IPS-15b (cell line): Measurements from ENCODE around the gene ZSWIM3.
A peak's percentile ranks its signal among the peaks of the same experiment; 100 is the strongest.

ENCODE experiments used
- H3K27me3 ChIP-seq: one replicate; pipeline ENCODE4 v1.6.1; 2013; ENCODE audit warnings: low read length; ENCODE audit not compliant: control insufficient read depth, insufficient read depth
- H3K36me3 ChIP-seq: one replicate; pipeline ENCODE4 v1.6.1; 2013; ENCODE audit warnings: low read length; ENCODE audit not compliant: control insufficient read depth, insufficient read depth
- H3K4me1 ChIP-seq: one replicate; pipeline ENCODE4 v1.6.1; 2013; ENCODE audit warnings: mild to moderate bottlenecking, low read length; ENCODE audit not compliant: control insufficient read depth, insufficient read depth
- H3K4me3 ChIP-seq: one replicate; pipeline ENCODE4 v1.5.1; 2013; ENCODE audit warnings: low read depth, low read length
- H3K9ac ChIP-seq: one replicate; pipeline ENCODE4 v1.6.1; 2013; ENCODE audit warnings: low read depth, mild to moderate bottlenecking, low read length
- H3K9me3 ChIP-seq: one replicate; pipeline ENCODE4 v1.6.1; 2013; ENCODE audit warnings: mild to moderate bottlenecking, low read length; ENCODE audit not compliant: control insufficient read depth, insufficient read depth

ZSWIM3 gene

DNA sequence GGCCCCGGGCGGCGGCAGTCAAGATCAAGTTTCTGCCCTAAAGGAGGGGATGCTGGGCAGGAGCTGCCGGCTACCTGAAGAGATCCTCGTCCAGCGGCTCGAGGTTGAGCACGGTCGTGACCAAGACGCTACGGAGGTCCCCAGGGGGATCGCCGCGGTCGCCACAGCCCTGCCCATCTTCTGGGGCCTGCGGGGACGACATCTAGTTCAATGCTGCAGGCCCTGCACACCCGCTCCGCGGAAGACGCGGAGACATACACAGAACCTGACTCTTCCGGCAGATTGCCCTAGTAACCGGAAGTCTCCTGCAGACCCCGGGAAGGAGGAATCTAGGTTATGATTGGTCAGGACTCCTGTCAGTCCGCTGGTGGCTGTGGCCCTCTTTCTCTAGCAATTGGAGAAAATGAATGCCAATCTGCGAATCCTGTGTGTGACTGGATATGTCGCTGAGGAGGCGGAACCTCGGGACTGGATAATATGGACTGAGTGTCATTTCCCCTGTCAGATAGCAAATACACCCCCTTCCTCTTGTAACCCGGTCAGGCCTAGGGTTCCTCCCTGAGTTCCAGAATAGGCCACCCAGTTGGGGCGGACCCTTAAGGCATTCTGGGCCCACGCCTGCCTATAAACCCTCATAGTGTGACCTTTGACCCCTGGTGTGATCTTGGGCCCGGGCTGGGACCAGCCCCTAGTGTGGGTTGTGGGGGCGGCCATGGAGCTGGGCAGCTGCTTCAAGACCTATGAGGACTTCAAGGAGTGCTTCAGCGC, at the start of gene ZSWIM3, which contains the start of gene ACOT8:
TSS of gene ZSWIM3 (plus strand) at position 501 of the 768 bp plus-strand sequence. CDS start at position 713, 212 bp downstream.
TSS of gene ACOT8 (minus strand) at position 279 of the 768 bp plus-strand sequence. CDS start at position 202, 77 bp downstream.
- H3K9ac ChIP-seq = peak within 1 kb of the TSS; percentile 66
- peak within 1 kb of the TSS; percentile 87 for H3K4me3 ChIP-seq
- H3K4me1 ChIP-seq = peaks cover 29% of the 10 kb centered on the region
- no peaks in the 10 kb centered on the region for H3K27me3 ChIP-seq
- no peaks in the 10 kb centered on the region for H3K36me3 ChIP-seq
- H3K9me3 ChIP-seq = no peaks in the 10 kb centered on the region

GRCh38 chr20:45810191-45810970, 47.0 kb upstream of the ZSWIM3 start:
- H3K9ac ChIP-seq = no peak overlapping the region
- H3K4me1 ChIP-seq = no peaks in the 10 kb centered on the region
- H3K9me3 ChIP-seq = no peaks in the 10 kb centered on the region
- H3K4me3 ChIP-seq = no peak overlapping the region
- H3K36me3 ChIP-seq = peaks cover 27% of the 10 kb centered on the region
- no peaks in the 10 kb centered on the region for H3K27me3 ChIP-seq

- H3K9me3 ChIP-seq = no peaks in the 10 kb centered on the region
- H3K4me1 ChIP-seq = no peaks in the 10 kb centered on the region
- no peaks in the 10 kb centered on the region for H3K27me3 ChIP-seq
- peak within 1 kb of the TSS; percentile 96 for H3K9ac ChIP-seq
- H3K36me3 ChIP-seq = peaks cover 38% of the 10 kb centered on the region
- H3K4me3 ChIP-seq = peak within 1 kb of the TSS; percentile 95
Measured at GRCh38 chr20:45812157-45813005, 45.0 kb upstream of the ZSWIM3 start, which contains the start of gene UBE2C. Gene UBE2C (plus strand): TSS chr20:45812644. CDS start chr20:45812696, 52 bp downstream.

DNA sequence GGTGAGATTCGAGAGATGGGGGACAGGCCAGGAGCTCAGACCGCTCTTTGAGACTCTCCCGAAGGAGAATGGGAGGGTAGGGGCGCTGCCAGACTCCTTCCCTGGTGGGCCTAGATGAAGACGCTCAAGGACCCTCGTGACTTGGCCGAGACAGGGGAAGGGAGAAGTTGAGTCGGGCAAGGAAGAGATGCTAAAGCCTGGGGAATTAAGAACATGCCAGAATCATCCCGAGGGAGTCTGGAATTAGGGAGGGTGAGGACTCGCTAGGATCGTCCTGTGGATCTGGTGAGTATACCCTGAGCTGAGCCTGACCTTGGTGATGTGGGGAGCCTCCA, 44.4 kb upstream of the ZSWIM3 start:
- no peaks in the 10 kb centered on the region for H3K4me1 ChIP-seq
- peaks cover 38% of the 10 kb centered on the region for H3K36me3 ChIP-seq
- no peaks in the 10 kb centered on the region for H3K27me3 ChIP-seq
- H3K9ac ChIP-seq = peak overlapping the region; percentile 96
- no peaks in the 10 kb centered on the region for H3K9me3 ChIP-seq
- H3K4me3 ChIP-seq = peak overlapping the region; percentile 95

- H3K4me1 ChIP-seq = no peaks in the 10 kb centered on the region
- no peaks in the 10 kb centered on the region for H3K27me3 ChIP-seq
- H3K4me3 ChIP-seq = peak overlapping the region; percentile 95
- H3K9ac ChIP-seq = peak overlapping the region; percentile 96
- peaks cover 38% of the 10 kb centered on the region for H3K36me3 ChIP-seq
- H3K9me3 ChIP-seq = no peaks in the 10 kb centered on the region
Measured at GRCh38 chr20:45813489-45813888, 43.9 kb upstream of the ZSWIM3 start.

- no peaks in the 10 kb centered on the region for H3K27me3 ChIP-seq
- H3K4me1 ChIP-seq = no peaks in the 10 kb centered on the region
- H3K9ac ChIP-seq = no peak overlapping the region
- peaks cover 37% of the 10 kb centered on the region for H3K36me3 ChIP-seq
- no peak overlapping the region for H3K4me3 ChIP-seq
- H3K9me3 ChIP-seq = no peaks in the 10 kb centered on the region
Measured at GRCh38 chr20:45814314-45814713, 43.1 kb upstream of the ZSWIM3 start.

DNA sequence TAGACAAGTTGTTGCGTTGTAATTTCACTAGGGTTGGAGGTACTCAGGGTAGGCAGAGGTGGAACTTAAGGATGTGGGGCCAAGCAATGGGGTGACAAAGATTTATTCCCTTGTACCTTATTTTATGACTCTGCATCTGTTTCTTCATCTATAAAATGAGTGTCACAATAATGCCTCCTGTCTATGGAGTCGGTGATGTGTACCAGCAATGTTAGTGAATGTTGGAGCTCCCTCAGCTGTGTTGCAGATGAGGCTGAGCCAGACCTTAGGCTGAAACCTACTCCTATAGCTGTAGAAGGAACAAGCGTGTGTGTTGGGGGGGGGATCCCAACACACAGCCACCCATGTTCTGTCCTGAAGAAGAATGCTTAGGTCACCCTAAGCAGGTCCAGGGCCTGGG, 40.5 kb upstream of the ZSWIM3 start:
- Histone ChIP-seq H3K4me3 (no peak overlapping the region), H3K36me3 (peaks cover 24% of the 10 kb centered on the region), H3K4me1 (no peaks in the 10 kb centered on the region), H3K9ac (no peak overlapping the region), H3K9me3 (no peaks in the 10 kb centered on the region), H3K27me3 (no peaks in the 10 kb centered on the region)

DNA sequence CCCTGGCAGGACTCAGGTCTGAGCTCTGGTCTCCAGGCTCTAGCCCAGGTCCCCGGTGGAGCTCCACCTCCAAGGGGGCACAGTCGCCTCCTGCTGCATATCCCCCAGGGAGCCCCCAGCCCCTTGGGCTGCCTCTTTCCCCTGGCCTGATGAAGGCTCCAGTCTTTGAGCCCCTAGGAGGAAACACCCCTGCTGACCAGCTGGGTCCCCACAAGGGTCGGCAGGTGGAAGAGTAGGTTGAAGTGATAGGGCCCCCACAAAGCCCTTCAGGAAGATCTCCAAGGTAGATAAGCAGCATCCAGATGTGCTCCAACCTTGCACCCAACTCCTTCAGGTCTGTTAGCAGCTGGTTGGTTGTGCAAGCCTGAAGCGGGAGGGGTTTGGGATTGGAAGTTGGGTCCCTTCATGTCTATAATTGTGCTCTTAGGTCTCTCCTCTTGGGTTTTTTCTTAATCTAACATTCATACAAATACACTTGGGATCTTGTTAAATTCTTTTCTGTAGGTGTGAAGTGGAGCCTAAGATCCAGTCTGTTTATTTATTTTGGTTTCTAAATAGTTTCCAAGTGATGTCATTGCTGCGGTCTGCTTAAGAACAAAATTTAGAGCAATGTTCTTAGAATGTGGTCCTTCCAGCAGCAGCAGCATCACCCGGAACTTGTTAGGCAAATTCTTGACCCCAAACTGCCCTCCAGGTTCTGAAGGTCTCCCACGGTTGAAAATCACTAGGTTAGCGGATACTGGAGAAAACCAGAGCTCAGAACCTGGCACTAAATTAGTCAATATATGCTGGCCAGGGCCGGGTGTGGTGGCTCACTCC, 39.8 kb upstream of the ZSWIM3 start:
- H3K4me1 ChIP-seq = no peaks in the 10 kb centered on the region
- no peak overlapping the region for H3K9ac ChIP-seq
- peaks cover 2% of the 10 kb centered on the region for H3K27me3 ChIP-seq
- no peak overlapping the region for H3K4me3 ChIP-seq
- peaks cover 24% of the 10 kb centered on the region for H3K36me3 ChIP-seq
- H3K9me3 ChIP-seq = no peaks in the 10 kb centered on the region

DNA sequence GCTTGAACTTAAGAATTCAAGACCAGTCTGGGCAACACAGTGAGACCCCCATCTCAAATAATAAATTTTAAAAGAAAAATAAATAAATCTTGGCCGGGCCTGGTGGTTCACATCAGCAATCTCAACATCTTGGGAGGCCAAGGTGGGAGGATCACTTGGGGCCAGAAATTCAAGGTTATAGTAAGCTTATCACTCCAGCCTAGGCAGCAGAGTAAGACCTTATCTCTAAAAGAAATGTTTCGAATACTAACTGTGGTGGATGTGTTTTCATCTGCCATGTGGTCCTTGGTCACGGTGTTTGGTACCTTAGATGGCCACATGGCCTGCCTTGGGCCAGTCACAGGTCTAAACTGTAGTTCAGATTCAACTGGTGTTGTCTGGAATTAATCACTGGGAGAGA, 39.2 kb upstream of the ZSWIM3 start:
- H3K4me1 ChIP-seq = no peaks in the 10 kb centered on the region
- H3K4me3 ChIP-seq = no peak overlapping the region
- no peaks in the 10 kb centered on the region for H3K9me3 ChIP-seq
- peaks cover 24% of the 10 kb centered on the region for H3K36me3 ChIP-seq
- no peak overlapping the region for H3K9ac ChIP-seq
- H3K27me3 ChIP-seq = peaks cover 8% of the 10 kb centered on the region

DNA sequence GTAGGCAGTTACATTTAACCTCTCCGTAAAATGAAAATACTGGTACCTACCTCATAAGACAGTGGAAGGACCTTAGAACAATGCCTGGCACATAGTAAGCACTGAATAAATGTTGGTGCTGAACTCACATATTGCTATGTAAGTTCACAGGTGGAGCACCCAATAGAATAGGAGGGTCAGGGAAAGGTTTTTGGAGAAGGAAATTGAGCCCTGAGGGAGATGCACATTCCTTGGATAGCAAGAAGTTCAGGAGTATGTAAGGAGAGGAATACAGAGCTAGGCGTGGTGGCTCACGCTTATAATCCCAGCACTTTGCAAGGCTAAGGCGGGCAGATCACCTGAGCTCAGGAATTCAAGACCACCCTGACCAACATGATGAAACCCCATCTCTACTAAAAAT, 37.9 kb upstream of the ZSWIM3 start:
- Histone ChIP-seq H3K4me3 (no peak overlapping the region), H3K36me3 (peaks cover 21% of the 10 kb centered on the region), H3K4me1 (no peaks in the 10 kb centered on the region), H3K9ac (no peak overlapping the region), H3K27me3 (peaks cover 15% of the 10 kb centered on the region), H3K9me3 (no peaks in the 10 kb centered on the region)

DNA sequence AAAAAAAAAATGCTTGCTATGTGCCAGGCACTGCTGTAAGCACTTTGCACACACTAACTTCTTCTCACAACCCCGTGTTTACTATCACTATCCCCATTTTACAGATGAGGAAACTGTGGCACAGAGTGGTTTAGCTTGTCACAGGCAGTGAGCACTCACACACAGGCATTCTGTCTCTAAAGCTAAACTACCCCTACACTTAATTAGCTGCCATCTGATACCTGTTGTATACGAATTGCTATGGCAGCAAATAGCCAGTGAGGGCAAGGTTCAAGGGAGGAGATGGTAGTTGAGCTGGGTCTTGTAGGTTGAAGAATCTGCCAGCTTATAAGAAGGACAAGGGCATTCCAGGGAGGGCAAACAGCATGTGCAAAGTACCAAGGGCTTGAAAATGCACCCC, 35.5 kb upstream of the ZSWIM3 start:
- peaks cover 2% of the 10 kb centered on the region for H3K4me1 ChIP-seq
- no peak overlapping the region for H3K4me3 ChIP-seq
- no peaks in the 10 kb centered on the region for H3K9me3 ChIP-seq
- H3K9ac ChIP-seq = no peak overlapping the region
- H3K36me3 ChIP-seq = peaks cover 2% of the 10 kb centered on the region
- H3K27me3 ChIP-seq = peaks cover 15% of the 10 kb centered on the region
